ENCODE measurements around the gene ALKBH3. TPM values are rescaled to one million over a fixed set of nuclear protein-coding genes. Genes with fewer than 3 reads are reported as not detected.
A peak's percentile ranks its signal among the peaks of the same experiment; 100 is the strongest.

The ALKBH3 gene
- 10 to 100 TPM; 30.5 to 39.2 (median 32.3) TPM for polyA plus RNA-seq (ENCODE audit: insufficient read length in 4 of 4)

- peak; percentile 77 to 83 (median 80) for DNase-seq (ENCODE audit: low read depth in 4 of 4, low spot score in 3 of 4)
Measured at GRCh38 chr11:43880640-43881159, at the start of gene ALKBH3. Gene ALKBH3, plus strand, starts transcription at chr11:43880831. Its CDS starts 1,822 bp downstream, at chr11:43882653.

GRCh38 chr11:43830928-43831440 is 49.6 kb upstream of the ALKBH3 start:
- DNase-seq (ENCODE audit: low read depth in 4 of 4, low spot score in 3 of 4): no peak

- no peak for DNase-seq (ENCODE audit: low read depth in 4 of 4, low spot score in 3 of 4)
Measured at GRCh38 chr11:43832536-43832935, 48.1 kb upstream of the ALKBH3 start.

- DNase-seq (ENCODE audit: low read depth in 4 of 4, low spot score in 3 of 4): no peak
Measured at GRCh38 chr11:43833657-43834073, 47.0 kb upstream of the ALKBH3 start.

GRCh38 chr11:43834286-43834685 is 46.3 kb upstream of the ALKBH3 start:
- no peak for DNase-seq (ENCODE audit: low read depth in 4 of 4, low spot score in 3 of 4)

GRCh38 chr11:43835104-43835503 is 45.5 kb upstream of the ALKBH3 start:
- DNase-seq (ENCODE audit: low read depth in 4 of 4, low spot score in 3 of 4): no peak

GRCh38 chr11:43837879-43838278 is 42.8 kb upstream of the ALKBH3 start:
- no peak for DNase-seq (ENCODE audit: low read depth in 4 of 4, low spot score in 3 of 4)

- no peak for DNase-seq (ENCODE audit: low read depth in 4 of 4, low spot score in 3 of 4)
Measured at GRCh38 chr11:43842021-43842420, 38.6 kb upstream of the ALKBH3 start.

GRCh38 chr11:43845816-43846215 is 34.8 kb upstream of the ALKBH3 start:
- no peak for DNase-seq (ENCODE audit: low read depth in 4 of 4, low spot score in 3 of 4)

- DNase-seq (ENCODE audit: low read depth in 4 of 4, low spot score in 3 of 4): peak; percentile 25 to 45 (median 31)
Measured at GRCh38 chr11:43852057-43852636, 28.5 kb upstream of the ALKBH3 start.

GRCh38 chr11:43853781-43854180 is 26.9 kb upstream of the ALKBH3 start:
- no peak for DNase-seq (ENCODE audit: low read depth in 4 of 4, low spot score in 3 of 4)

- DNase-seq (ENCODE audit: low read depth in 4 of 4, low spot score in 3 of 4): no peak
Measured at GRCh38 chr11:43856993-43857392, 23.6 kb upstream of the ALKBH3 start.

- no peak for DNase-seq (ENCODE audit: low read depth in 4 of 4, low spot score in 3 of 4)
Measured at GRCh38 chr11:43861141-43861540, 19.5 kb upstream of the ALKBH3 start.

GRCh38 chr11:43866520-43866919 is 14.1 kb upstream of the ALKBH3 start:
- no peak for DNase-seq (ENCODE audit: low read depth in 4 of 4, low spot score in 3 of 4)

GRCh38 chr11:43866969-43867368 is 13.7 kb upstream of the ALKBH3 start:
- no peak for DNase-seq (ENCODE audit: low read depth in 4 of 4, low spot score in 3 of 4)

- DNase-seq (ENCODE audit: low read depth in 4 of 4, low spot score in 3 of 4): no peak
Measured at GRCh38 chr11:43868852-43869567, 11.6 kb upstream of the ALKBH3 start.

- no peak for DNase-seq (ENCODE audit: low read depth in 4 of 4, low spot score in 3 of 4)
Measured at GRCh38 chr11:43871051-43871450, 9.6 kb upstream of the ALKBH3 start.

GRCh38 chr11:43872995-43873394 is 7.6 kb upstream of the ALKBH3 start:
- no peak for DNase-seq (ENCODE audit: low read depth in 4 of 4, low spot score in 3 of 4)

GRCh38 chr11:43874078-43874477 is 6.6 kb upstream of the ALKBH3 start:
- DNase-seq (ENCODE audit: low read depth in 4 of 4, low spot score in 3 of 4): no peak

GRCh38 chr11:43874738-43875137 is 5.9 kb upstream of the ALKBH3 start:
- no peak for DNase-seq (ENCODE audit: low read depth in 4 of 4, low spot score in 3 of 4)

- no peak for DNase-seq (ENCODE audit: low read depth in 4 of 4, low spot score in 3 of 4)
Measured at GRCh38 chr11:43879789-43880639, 617 bp upstream of the ALKBH3 start.
